Activated naive CD4-positive, alpha-beta T cell treated with Interleukin-2 at 50 U/mL for 16 hours (primary cell): ENCODE results near the gene RFX3.

Experiments
- DNase-seq: peaks from one replicate; pipeline ENCODE4 v3.0.0-alpha.2; 2020

The RFX3 gene

GRCh38 chr9:3525836-3526164, at the start of gene RFX3:
Gene RFX3, minus strand, starts transcription at chr9:3526001. Its CDS starts 130,413 bp downstream, at chr9:3395588.
- DNase-seq, result peak; percentile 93

DNA sequence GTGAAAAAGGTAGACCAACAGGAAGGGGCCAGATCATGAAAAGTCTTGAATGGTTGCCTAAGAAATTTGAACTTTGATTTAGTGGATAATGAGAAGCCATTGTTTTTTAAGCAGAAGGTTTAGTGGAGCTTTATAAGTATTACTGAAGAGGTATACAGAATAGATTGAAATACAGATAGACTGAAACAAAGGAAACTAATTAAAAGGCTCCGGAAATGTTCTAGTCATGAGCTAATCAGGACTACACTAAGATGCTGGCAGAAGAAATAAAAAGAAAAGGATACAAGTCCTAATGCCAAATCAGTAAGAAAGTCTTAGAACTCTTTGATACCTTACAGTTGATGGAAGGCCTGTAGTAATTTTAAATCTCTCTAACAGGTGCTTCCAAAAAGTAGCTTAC, 45.7 kb upstream of the RFX3 start:
- no peak for DNase-seq

- no peak for DNase-seq
These were observed 43.7 kb upstream of the RFX3 start for GRCh38 chr9:3569529-3569928.

GRCh38 chr9:3567988-3568387, 42.2 kb upstream of the RFX3 start:
- no peak for DNase-seq

- no peak for DNase-seq
These were observed 27.4 kb upstream of the RFX3 start for GRCh38 chr9:3553076-3553765.

DNA sequence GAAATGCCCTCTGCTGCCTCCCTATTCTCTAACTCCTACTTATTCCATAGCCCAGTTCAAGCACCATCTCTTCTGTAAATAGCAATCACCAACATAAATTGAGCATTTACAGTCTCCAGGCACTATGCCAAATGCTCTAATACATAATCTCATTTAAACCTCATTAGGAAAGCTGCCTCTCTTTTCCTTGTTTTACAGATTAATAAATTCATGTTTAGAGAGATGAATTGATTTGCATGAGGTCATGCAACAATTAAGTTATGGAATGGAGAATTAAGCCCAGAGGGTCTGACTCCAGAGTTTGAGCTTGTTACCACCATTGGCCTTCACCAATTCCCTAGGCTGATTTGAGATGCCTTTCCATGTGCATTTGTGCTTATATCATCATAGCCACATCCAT, 23.4 kb upstream of the RFX3 start:
- no peak for DNase-seq

DNA sequence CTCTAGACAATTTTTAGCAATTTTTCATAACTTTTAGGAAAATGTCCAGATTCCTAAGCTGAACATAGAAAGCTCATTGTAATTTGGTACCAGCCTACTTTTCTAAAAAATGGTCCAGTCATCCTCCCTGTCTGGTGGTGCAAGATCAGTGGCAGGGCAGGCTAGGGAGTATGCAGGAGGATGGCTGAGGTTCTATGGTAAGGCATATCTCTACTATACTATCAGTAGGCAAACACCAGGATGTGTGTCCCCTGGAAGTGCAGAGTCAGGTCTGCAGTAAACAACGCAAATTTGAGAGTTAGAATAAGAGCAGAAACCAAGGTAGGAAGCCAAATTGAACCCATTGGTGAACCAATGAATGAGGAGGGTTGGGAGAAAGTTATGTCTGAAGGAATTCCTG, 22.8 kb upstream of the RFX3 start:
- DNase-seq, result no peak

DNA sequence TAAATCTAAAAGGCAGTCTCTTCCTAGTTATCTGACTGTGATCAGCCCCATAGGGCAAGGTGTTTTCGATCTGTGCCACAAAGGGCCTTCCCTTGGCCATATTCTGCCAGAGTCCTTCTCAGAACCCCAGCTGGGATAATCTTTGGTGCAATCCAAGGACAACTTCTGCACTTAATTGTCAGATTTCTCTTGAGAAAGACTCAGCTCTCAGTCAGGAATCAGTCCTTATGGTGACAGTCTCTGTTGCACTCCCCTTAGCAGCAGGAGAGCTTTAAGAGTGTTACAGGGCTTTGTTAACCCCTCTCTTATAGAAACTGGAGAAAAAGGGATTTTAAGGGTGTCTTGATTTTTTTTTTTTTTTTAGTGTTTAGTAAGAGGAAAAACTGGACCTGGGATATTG, 15.4 kb upstream of the RFX3 start:
- no peak for DNase-seq

DNA sequence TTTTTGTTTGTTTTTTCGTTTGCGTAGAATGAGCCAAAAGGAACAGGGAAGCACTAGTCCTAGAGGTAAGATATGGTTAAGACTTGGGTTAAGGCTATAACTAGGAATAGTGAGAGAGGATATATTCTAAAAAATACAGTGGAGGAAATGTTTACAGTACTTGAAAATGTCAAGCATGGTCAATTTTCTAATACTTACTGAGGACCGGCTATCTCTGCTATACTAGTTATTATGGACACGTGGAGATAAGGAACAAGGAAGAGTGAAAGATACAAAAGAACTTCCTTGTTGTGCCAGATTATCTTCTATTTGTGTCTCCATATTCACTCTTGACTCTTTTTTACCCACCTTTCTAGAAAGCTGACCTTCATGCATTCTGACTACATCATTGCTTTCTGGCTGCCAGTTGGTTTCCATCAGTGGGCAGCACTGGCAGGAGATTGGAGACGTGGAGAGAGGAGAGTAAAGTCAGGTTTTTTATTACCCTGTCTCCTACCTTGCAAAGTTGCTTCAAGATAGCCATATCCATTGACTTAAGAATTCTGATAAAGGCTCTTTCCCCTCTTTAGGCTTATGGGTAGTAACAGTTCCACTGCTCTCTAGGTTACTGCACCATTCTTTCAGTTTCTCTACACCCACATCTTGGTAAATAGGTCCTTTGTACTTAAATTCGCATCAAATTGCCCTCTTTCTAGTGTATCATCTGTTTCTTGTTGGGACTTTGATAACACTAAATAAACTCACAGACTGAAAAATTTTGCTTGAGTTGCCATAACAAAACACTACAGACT, 9.0 kb upstream of the RFX3 start:
- no peak for DNase-seq

DNA sequence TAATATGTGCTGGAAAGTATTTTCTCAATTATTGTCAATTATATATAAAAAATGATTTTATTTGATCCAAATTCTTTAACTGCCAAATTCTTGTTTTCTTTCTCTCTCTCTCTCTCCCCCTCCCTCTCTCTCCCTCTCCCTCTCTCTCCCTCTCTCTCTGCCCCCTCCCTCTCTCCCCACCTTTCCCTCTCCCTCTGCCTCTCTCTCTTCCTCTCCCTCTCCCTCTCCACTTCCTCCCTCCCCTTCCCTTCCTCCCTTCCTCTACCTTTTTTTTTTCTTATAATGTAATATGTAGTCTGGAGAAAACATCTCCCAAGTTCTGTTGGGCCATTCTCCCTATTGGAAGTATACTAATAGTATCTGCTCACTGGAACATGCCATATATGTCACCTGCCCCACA, 6.4 kb upstream of the RFX3 start:
- DNase-seq, result no peak

GRCh38 chr9:3528451-3528850, 2.6 kb upstream of the RFX3 start:
- DNase-seq, result peak; percentile 71

DNA sequence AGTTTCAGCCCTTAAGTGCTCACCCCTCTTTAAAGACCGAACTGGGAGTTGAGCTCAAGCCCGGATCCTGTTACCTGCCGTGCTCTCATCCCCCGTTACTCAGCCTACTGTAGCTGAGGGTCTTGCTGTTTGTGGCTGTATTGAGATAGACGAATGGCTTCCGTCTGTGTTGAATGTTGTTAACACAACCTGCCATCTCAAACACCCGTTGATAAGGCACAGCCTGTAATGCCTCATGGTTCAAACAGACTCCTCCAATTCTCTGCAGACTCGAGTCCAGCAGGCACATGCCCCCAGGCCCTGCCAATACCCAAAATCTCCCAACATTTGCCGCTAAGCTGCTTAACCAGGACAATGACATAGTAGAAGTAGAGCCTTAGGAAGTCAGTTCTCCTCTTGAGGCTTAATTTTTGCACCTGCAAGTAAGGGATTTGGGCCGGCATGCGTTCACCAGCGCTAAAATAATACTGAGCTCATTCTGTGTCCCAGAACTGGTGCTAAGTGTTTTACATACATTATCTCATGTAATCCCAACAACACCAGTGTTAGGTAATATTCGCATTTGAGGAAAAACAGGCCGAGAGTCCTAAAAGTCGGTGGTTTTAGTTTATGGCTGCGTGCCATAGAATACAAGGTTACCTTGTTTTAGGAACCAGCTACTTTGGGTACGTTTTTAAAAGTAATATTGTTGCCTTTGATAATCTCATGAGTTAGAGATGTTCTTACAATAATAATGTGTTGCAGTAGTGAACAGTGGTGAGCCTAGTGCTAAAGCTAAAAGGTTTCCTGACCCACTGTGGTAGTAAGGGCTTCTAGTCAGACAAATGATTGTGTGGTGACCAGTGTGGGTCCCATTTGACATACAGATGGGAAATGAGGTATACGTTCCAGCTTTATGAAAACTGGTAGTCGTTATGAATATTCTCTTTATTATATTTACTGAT, 1.5 kb upstream of the RFX3 start:
- DNase-seq, result no peak

GRCh38 chr9:3526165-3526996, 580 bp upstream of the RFX3 start:
- DNase-seq, result peak; percentile 90

DNA sequence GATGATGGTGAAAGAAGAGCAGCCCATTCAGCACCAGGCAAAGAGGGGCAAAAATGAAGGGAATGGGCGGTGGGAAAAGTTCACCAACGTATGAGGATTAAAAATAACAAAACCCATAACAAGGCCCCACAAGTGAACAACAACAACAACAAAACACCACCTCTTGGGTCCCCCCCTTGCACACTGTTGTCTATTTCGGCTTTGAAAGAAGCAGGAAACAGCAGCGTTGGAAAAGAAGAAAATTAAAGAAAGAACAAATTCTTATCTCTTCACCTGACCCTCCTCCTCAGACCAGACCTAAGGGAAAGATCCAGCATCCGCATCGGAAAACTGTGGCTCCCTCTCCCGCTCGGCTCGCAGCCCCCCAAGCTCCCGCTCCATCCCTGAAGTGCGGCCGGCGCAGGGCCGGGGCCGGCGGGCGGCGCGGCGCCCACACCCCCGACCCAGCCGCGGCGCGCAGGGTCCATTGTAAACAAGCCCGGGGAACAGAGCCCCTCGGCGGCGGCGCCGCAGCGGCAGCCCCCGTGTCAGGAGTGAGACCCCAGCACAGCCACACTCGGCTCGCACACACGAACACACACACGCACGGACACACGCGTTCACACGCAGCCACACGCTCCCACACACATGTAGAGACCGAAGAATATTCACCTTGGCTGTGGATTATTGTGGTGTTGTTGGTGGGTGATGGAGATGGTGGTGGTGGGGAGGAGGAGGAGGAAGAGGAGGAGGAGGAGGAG, 535 bp downstream of the RFX3 start:
- DNase-seq, result no peak

DNA sequence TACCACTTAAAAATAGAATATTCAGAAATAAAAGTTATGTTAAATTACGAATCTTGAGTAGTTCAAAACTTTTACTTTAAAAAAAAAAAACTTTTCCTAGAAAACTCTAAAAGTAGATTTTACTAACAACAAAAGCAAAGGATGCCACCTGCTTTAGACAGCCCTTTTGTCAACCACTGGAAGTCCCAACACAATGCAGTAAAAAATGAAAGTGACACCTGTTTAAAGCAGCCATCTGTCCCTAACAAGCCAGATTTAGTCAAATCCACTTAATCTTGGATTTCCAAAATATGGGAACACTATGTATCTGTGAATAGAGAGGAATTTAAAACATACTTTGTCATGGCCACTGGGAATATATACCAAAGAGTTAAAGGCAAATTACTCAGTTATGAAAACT, 3.8 kb downstream of the RFX3 start:
- no peak for DNase-seq

- DNase-seq, result no peak
These were observed 5.2 kb downstream of the RFX3 start for GRCh38 chr9:3520564-3520963.

GRCh38 chr9:3517377-3518048, 8.3 kb downstream of the RFX3 start:
- DNase-seq, result no peak

DNA sequence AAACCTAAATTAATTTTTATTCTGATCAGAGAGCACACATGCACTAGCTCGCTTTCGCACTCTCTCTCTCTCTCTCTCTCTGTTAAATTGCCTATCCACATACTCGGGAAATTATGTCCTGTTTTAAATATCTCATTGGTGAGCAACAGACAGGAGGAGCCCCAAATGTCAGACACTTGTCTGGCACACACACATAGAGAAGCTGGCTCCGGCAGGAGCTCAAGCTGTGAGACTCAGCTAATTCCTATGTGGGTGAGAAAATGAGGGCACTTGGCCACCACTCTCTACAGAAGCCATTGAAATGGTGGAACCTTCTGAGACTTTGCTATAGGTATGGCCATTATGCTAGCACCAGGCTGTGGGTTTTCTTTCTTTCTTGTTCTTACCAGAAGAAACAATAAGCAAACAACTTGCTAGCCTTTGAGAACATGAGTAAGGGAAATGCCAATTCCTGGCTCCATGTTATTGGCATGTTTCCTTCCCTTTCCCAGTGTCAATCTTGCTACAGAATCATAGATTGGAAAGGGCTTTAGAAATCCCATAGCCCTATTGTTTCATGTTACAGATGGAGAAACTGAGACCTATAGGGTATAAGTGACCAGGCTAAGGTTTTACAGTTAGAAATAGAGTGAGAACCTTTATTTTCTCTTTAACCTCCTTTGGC, 9.0 kb downstream of the RFX3 start:
- no peak for DNase-seq

GRCh38 chr9:3515405-3515804, 10.4 kb downstream of the RFX3 start:
- DNase-seq, result no peak

DNA sequence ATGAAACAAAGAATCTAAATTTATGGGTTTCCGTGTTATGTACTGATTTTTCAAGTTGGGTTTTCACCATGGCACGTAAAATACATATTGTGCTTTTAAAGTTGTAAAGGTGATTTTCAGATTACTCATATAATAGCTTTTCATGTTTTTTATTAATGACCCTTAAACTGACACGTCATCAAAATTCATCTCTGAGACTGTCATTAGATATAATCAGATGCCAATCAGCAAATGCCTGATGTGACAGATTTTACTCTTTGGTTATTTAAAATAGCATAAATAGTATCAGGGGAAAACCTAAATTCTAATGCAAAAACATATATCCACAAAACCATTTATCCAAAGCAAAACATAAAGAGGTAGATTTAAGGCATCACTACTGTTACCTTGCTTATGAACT, 11.0 kb downstream of the RFX3 start:
- DNase-seq, result no peak
